ENCODE data around the gene MED7. TPM values are rescaled to one million over a fixed set of nuclear protein-coding genes. Genes with fewer than 3 reads are reported as not detected.

MED7 gene
- polyA plus RNA-seq, 2 of the 4 experiments (the other 2 are of a cell fraction), result 22.6 to 23.0 TPM

DNA sequence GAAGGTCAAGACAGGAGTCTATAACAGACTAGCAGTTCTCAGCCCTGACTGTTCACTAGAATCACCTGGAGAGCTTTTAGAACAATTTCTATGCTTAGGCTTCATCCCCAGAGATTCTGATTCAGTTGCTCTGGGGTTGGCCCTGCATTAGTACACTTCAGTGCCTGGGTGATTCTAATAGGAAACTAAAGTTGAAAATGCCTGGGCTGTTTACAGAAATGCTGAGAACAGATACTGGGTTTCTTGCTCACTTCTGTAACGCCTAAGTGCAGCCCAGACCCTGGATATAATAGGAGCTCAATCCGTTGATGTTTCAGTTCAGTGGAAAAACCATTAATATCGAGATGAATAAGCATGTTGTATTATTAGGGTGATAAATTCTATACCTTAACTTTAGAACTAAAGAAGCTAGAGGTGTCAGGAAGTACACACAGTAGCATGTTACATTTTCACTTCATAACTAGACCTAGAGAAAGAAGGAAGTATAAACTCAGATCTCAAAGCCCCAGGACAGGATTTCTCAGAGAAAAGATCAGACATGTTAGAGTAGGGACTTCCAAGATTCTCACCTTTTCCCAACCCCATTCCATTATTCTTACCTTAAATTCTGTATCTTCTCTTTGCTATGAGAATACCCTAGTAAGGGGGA, 54.2 kb downstream of the MED7 start:
- POLR2A ChIA-PET, result interaction anchor here (0.7 kb wide), 1 partner anchor 34 kb away, joined by 3 read pairs; no protein-coding TSS in a partner anchor
- FAIRE-seq (no peak), DNase-seq (ENCODE audit: low read depth in 1 of 2, low spot score in 1 of 2) (no peak), ATAC-seq (no peak)
- Histone ChIP-seq H3K4me2 (no peak overlapping the region), H3K9me3 (no peaks in the 10 kb centered on the region), H3K4me1 (0 out of 3 replicates have a peak, but pooled peaks cover 3% of the 10 kb centered on the region), H3K4me3 (no peak overlapping the region), H3K27ac (no peak overlapping the region)
- TF ChIP-seq EHF (CRISPR knock-in tag; IDR thresholded peaks at IDR 0.05), result no peak
- TF ChIP-seq HEYL (CRISPR knock-in tag; IDR thresholded peaks at IDR 0.05), result no peak
- no peak for TF ChIP-seq HOXB13 (CRISPR knock-in tag; IDR thresholded peaks at IDR 0.05; ENCODE audit: low read depth)
- TF ChIP-seq ZC3H11A (IDR thresholded peaks at IDR 0.05), result no peak
- TF ChIP-seq FOXS1 (CRISPR knock-in tag; IDR thresholded peaks at IDR 0.05), result no peak
- no peak for TF ChIP-seq MAFK (IDR thresholded peaks at IDR 0.05; ENCODE audit: partially characterized antibody)
- TF ChIP-seq HDAC2 (IDR thresholded peaks at IDR 0.05), result no peak
- no peak for TF ChIP-seq SMC3 (IDR thresholded peaks at IDR 0.05)
- TF ChIP-seq, protein P1, sequence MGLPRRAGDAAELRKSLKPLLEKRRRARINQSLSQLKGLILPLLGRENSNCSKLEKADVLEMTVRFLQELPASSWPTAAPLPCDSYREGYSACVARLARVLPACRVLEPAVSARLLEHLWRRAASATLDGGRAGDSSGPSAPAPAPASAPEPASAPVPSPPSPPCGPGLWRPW (IDR thresholded peaks at IDR 0.05), result no peak
- 65% methylated on average over 3 of the region's 3 CpGs for WGBS (ENCODE audit: missing lambda C conversion rate)
- CTCF ChIA-PET, result no interaction called here

Other genes with a start within 250 kb of the MED7 start
- gene TIMD4, start 179.6 kb downstream of the MED7 start, polyA plus RNA-seq (2011; rRNA removed), result 4.6 and 5.7 TPM in 2 replicates
- gene TIMD4, start 179.6 kb downstream of the MED7 start, polyA plus RNA-seq (2017; fragmentation: RNase III; extraction: RNeasy Plus Mini Kit Qiagen cat#74134 plus additional on column Dnase treatment), result 2.1 to 2.3 TPM (median 2.3 TPM) in 3 replicates
- gene HAVCR1, start 83.7 kb downstream of the MED7 start, polyA plus RNA-seq (2011; rRNA removed), result 94.7 and 143 TPM in 2 replicates
- 99.1 to 103 TPM (median 101 TPM) in 3 replicates for gene HAVCR1, start 83.7 kb downstream of the MED7 start, polyA plus RNA-seq (2017; fragmentation: RNase III; extraction: RNeasy Plus Mini Kit Qiagen cat#74134 plus additional on column Dnase treatment)
- gene HAVCR2, start 33.8 kb downstream of the MED7 start, polyA plus RNA-seq (2011; rRNA removed), result 0.13 and 0.24 TPM in 2 replicates
- 0.05 to 0.17 TPM (median 0.07 TPM) in 3 replicates for gene HAVCR2, start 33.8 kb downstream of the MED7 start, polyA plus RNA-seq (2017; fragmentation: RNase III; extraction: RNeasy Plus Mini Kit Qiagen cat#74134 plus additional on column Dnase treatment)
- gene GARIN3, start 23.4 kb upstream of the MED7 start, polyA plus RNA-seq (2011; rRNA removed), result not detected in 2 replicates
- gene GARIN3, start 23.4 kb upstream of the MED7 start, polyA plus RNA-seq (2017; fragmentation: RNase III; extraction: RNeasy Plus Mini Kit Qiagen cat#74134 plus additional on column Dnase treatment), result not detected in 3 replicates
- gene ITK, start 38.0 kb upstream of the MED7 start, polyA plus RNA-seq (2011; rRNA removed), result 0.03 TPM in 1 of 2 replicates, not detected in the other
- not detected in 3 replicates for gene ITK, start 38.0 kb upstream of the MED7 start, polyA plus RNA-seq (2017; fragmentation: RNase III; extraction: RNeasy Plus Mini Kit Qiagen cat#74134 plus additional on column Dnase treatment)
- gene CYFIP2, start 123.3 kb upstream of the MED7 start, polyA plus RNA-seq (2011; rRNA removed), result 9.0 and 25.4 TPM in 2 replicates
- gene CYFIP2, start 123.3 kb upstream of the MED7 start, polyA plus RNA-seq (2017; fragmentation: RNase III; extraction: RNeasy Plus Mini Kit Qiagen cat#74134 plus additional on column Dnase treatment), result 18.6 to 23.8 TPM (median 21.8 TPM) in 3 replicates